22Rv1 (cell line): ENCODE data around the gene RAB30.

Experiments used
- H3K27ac ChIP-seq: fragments of 450-650 bp; 2 replicates; pipeline ENCODE4 v1.5.1; 2017
- CTCF ChIP-seq: fragments of 450-650 bp; IDR thresholded peaks from 2 replicates; pipeline ENCODE4 v1.5.1; 2017; ENCODE audit warnings: mild to moderate bottlenecking
- ZFX ChIP-seq: fragments of 450-650 bp; IDR thresholded peaks from 2 replicates; pipeline ENCODE4 v1.6.1; 2017; ENCODE audit warnings: antibody characterized with exemption, borderline replicate concordance

RAB30 gene

GRCh38 chr11:83057721-83058120 is 14.0 kb downstream of the RAB30 start:
- H3K27ac ChIP-seq = no peak overlapping the region
- no peak for TF ChIP-seq ZFX
- TF ChIP-seq CTCF = no peak

GRCh38 chr11:83056611-83057010 is 15.1 kb downstream of the RAB30 start:
- H3K27ac ChIP-seq = no peak overlapping the region
- TF ChIP-seq CTCF (no peak), ZFX (no peak)

GRCh38 chr11:83056204-83056603 is 15.5 kb downstream of the RAB30 start:
- TF ChIP-seq ZFX (no peak), CTCF (no peak)
- H3K27ac ChIP-seq = no peak overlapping the region

- no peak overlapping the region for H3K27ac ChIP-seq
- no peak for TF ChIP-seq CTCF
- no peak for TF ChIP-seq ZFX
Measured at GRCh38 chr11:83054904-83055380, 16.8 kb downstream of the RAB30 start.

- no peak overlapping the region for H3K27ac ChIP-seq
- no peak for TF ChIP-seq CTCF
- TF ChIP-seq ZFX = no peak
Measured at GRCh38 chr11:83054001-83054400, 17.7 kb downstream of the RAB30 start.

GRCh38 chr11:83051760-83052671 is 19.7 kb downstream of the RAB30 start:
- TF ChIP-seq CTCF (no peak), ZFX (no peak)
- H3K27ac ChIP-seq = peak overlapping the region; percentile 36; the same call in 1 of the 2 replicates
